Body of pancreas (tissue), 4 donors: ENCODE data around the gene NPTN.

Source experiments
- CTCF ChIP-seq, 7 experiments: fragments of 450-650 bp in 4 of 7; fragments of 200-600 bp in 3 of 7; sonication (generic) in 3 of 7; IDR thresholded peaks; one replicate each; pipeline ENCODE4 v1.5.1; 2016 to 2019; ENCODE audit warnings: antibody characterized with exemption in 7 of 7
- POLR2A ChIP-seq, 3 donors: fragments of 450-650 bp; IDR thresholded peaks; one replicate each; pipeline ENCODE4 v1.6.1; 2016; ENCODE audit warnings: antibody characterized with exemption in 3 of 3, mild to moderate bottlenecking in 2 of 3

GRCh38 chr15:73568564-73569280 is 64.5 kb downstream of the NPTN start:
- TF ChIP-seq CTCF (IDR thresholded peaks at IDR 0.05): no peak
- TF ChIP-seq POLR2A (IDR thresholded peaks at IDR 0.05): no peak
